Omental fat pad (tissue), 4 donors: ENCODE measurements around the gene MTF2. TPM values are rescaled to one million over a fixed set of nuclear protein-coding genes. Genes with fewer than 3 reads are reported as not detected.

ENCODE experiments used
- ATAC-seq: fragments of 150-250 bp; one replicate; pipeline ENCODE4 v1.9.1; 2016; ENCODE audit warnings: mild to moderate bottlenecking, moderate library complexity; ENCODE audit not compliant: low FRiP score
- DNase-seq: peaks from one replicate; pipeline ENCODE4 v3.0.0-alpha.2; 2019; ENCODE audit warnings: low spot score
- total RNA-seq, 4 donors: library from RNA; depleted of rRNA; stranded (reverse); fragments of >200 nt; gene quantifications; one replicate each; pipeline ENCODE4 v1.1.0, GENCODE V29; 2016
- TF ChIP-seq, protein P1 (sequence below), 3 donors: fragments of 450-650 bp; IDR thresholded peaks; one replicate each; pipeline ENCODE4 v1.5.1; 2016 to 2017; ENCODE audit warnings: antibody characterized with exemption in 3 of 3, mild to moderate bottlenecking in 3 of 3, moderate library complexity in 2 of 3

The MTF2 gene
- total RNA-seq, 4 donors from 2014 or later: 8.4 to 27.6 (median 14.1) TPM

- TF ChIP-seq, protein P1, sequence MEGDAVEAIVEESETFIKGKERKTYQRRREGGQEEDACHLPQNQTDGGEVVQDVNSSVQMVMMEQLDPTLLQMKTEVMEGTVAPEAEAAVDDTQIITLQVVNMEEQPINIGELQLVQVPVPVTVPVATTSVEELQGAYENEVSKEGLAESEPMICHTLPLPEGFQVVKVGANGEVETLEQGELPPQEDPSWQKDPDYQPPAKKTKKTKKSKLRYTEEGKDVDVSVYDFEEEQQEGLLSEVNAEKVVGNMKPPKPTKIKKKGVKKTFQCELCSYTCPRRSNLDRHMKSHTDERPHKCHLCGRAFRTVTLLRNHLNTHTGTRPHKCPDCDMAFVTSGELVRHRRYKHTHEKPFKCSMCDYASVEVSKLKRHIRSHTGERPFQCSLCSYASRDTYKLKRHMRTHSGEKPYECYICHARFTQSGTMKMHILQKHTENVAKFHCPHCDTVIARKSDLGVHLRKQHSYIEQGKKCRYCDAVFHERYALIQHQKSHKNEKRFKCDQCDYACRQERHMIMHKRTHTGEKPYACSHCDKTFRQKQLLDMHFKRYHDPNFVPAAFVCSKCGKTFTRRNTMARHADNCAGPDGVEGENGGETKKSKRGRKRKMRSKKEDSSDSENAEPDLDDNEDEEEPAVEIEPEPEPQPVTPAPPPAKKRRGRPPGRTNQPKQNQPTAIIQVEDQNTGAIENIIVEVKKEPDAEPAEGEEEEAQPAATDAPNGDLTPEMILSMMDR (IDR thresholded peaks at IDR 0.05): no peak
- no peak for ATAC-seq
- no peak for DNase-seq
Observed at GRCh38 chr1:93081716-93082115, 2.6 kb downstream of the MTF2 start.

DNA sequence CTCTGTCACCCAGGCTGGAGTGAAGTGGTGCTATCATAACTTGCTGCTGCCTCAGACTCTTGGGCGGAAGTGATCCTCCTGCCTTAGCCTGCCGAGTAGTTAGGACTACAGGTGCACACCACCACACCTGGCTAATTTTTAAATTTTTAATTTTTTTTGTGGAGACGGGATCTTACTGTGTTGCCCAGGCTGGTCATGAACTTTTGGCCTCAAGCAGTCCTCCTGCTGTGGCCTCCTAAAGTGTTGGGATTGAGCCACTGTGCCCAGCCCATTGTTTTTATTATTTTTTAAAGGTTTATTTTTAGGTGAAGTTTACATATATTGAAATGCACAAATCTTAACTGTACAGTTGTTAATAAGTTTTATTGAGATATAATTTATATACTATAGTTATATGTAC, 3.2 kb downstream of the MTF2 start:
- ATAC-seq: no peak
- DNase-seq: no peak
- TF ChIP-seq, protein P1 (IDR thresholded peaks at IDR 0.05): no peak

DNA sequence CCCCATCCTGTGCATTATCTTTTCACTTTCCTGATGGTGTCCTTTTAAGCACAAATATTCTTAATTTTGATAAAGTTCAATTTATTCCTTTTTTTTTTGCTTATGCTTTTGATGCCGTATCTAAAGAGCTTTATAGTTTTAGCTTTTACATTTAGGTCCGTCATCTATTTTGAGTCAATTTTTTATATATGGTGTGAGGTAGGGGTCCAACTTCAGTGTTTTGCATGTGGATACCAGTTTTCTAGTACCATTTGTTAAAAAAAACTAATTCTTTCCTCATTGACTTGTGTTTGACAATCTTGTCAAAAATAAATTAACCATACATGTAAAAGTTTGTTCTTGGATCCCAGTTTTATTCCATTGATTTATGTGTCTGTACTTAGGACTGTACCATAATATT, 4.9 kb downstream of the MTF2 start:
- no peak for DNase-seq
- ATAC-seq: no peak
- TF ChIP-seq, protein P1 (IDR thresholded peaks at IDR 0.05): no peak

DNA sequence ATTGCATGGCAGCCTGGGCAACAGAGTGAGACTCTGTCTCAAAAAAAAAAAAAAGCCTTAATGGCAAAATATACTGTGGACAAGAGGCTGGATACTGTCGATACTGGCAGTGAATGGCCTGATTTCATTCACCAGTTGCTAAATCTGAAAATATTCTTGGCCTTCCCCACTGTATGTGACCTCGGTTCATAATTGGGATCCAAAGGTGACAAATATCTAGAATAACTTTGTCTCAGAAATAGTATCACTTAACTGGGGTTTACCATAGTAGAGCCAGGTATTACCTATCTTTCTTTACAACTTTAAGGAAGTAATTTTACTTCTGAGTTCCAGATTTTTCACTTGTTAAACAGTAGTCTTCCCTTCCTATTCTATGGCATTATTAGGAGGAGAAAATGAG, 8.4 kb downstream of the MTF2 start:
- DNase-seq (no peak), ATAC-seq (no peak)
- TF ChIP-seq, protein P1 (IDR thresholded peaks at IDR 0.05): no peak

DNA sequence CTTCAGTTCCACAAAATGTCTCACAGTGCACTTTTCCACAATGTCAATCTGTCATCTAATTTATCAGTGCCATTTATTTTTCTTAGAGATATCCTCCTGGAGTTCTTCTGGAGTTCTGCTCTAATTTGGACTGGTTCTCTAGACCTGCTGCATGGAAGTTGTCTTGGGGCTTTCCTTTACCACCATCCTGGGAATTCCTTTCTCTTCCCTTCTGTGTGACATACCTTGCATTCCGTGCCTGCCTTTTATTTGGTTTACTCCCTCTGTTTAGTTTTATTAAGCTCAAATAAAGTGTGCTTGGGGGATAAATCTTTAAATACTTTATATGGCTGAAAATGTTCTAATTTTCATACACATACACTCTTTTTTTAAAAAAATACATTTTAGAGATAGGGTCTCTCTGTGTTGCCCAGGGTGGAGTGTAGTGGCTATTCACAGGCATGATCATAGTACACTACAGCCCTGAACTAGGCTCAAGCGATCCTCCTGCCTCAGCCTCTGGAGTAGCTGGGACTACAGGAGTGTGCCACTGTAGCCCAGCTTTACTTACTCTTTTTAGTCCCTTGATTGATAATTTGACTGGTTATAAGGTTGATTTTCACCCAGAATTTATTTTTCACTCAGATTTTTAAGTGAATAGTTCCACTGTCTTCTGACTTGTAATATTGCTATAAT, 14.4 kb downstream of the MTF2 start:
- ATAC-seq (no peak), DNase-seq (no peak)
- TF ChIP-seq, protein P1 (IDR thresholded peaks at IDR 0.05): no peak

DNA sequence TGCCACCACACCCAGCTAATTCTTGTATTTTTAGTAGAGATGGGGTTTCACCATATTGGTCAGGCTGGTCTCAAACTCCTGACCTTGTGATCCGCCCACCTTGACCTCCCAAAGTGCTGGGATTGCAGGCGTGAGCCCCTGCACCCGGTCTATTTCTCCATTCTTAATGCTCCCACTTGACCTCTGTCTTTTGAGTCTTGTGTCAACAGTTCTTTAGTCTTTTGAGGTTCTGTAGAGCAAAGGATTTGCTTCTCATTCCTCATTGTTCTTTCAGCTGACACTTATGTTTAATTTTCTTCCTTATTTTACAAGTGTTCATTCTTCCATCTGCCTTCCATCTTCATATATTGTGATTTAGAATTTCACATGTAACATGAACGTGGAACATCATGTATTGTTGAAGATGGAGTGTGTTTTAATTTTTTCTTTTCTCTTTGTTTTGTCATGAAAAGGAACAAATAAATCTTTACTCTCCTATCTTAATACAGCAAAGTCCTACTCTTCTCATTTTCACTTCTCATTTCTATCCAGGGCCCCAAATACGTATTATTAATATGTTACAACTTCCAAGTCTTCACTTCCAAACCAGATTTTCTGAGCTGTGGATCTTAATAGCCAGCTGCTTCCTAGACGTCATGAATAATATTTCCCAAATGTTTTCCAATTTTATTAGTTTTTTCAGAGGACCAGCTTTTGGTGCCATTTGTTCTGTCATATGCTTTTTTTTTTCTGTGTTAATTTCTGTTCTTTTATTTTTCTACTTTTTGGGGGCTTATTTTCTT, 16.9 kb downstream of the MTF2 start:
- DNase-seq (no peak), ATAC-seq (no peak)
- TF ChIP-seq, protein P1 (IDR thresholded peaks at IDR 0.05): no peak

- TF ChIP-seq, protein P1 (IDR thresholded peaks at IDR 0.05): no peak
- DNase-seq (no peak), ATAC-seq (no peak)
Observed at GRCh38 chr1:93102142-93102541, 23.1 kb downstream of the MTF2 start.
